ENCODE results near the gene PDXP. TPM values are rescaled to one million over a fixed set of nuclear protein-coding genes. Genes with fewer than 3 reads are reported as not detected.

The PDXP gene
- total and polyA plus RNA-seq, 9 of the 15 experiments (the other 6 are each of a cell fraction or from before 2014, with no cell fraction given) = 7.9 to 54.2 (median 38.8) TPM

DNA sequence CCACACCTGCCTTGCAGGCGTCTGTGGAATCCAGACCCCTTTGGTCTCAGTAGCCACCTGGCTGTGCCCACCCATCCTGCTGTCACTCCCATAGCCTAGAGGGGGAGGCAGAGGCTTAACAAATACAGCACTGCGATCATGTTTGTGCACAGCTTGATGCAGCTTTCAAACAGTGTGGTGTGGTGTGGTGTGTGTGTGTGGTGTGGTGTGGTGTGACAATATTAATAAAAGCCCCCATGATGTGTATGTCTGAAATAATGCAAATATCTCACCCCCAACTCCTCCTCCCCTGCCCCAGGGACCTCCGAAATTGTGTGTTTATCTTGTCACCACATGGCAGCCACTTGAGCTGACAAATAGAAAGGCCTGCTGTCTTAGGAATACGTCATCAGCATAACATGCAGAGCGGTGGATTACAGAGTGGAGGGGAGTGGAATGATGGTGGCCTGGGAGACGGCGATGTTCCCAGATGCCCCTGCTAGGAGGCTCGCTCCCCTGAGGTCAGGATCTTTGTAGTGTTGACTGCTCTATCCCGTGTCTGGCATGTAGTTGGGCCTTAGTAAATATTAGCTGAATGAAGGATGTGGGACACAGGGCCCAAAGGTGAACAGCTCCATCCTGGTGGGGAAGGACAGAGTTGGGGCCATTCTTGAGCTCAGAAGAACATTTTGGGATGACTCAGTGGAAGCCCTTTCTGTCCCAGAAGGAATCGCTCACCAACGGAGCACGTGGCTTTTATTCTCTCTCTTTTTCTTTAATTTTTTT lies 2.8 kb downstream of the PDXP start (continued):
- TF ChIP-seq CTCF (IDR thresholded peaks at IDR 0.05 in 2 of 3, conservative IDR thresholded peaks at IDR 0.05 in 1 of 3; ENCODE audit: insufficient read depth in 2 of 3, low read depth in 1 of 3, low read length in 3 of 3) (peak; percentile 51 to 65 (median 61)), POLR2B (IDR thresholded peaks at IDR 0.05; ENCODE audit: low read depth, partially characterized antibody) (no peak), ZC3H11A (IDR thresholded peaks at IDR 0.05; ENCODE audit: low read depth, low read length) (no peak), ZC3H4 (CRISPR knock-in tag; IDR thresholded peaks at IDR 0.05; ENCODE audit: borderline replicate concordance) (no peak), MBD2 (IDR thresholded peaks at IDR 0.05; ENCODE audit: borderline replicate concordance, low read depth) (no peak), ZNF384 (IDR thresholded peaks at IDR 0.05; ENCODE audit: low read depth, low read length) (peak; percentile 51; the same call in 1 of the 2 replicates), CBX3 (IDR thresholded peaks at IDR 0.05; ENCODE audit: borderline replicate concordance in 1 of 2, low read length in 2 of 2) (no peak), PURB (CRISPR knock-in tag; IDR thresholded peaks at IDR 0.05; ENCODE audit: low read depth) (no peak), ZFP30 (CRISPR knock-in tag; IDR thresholded peaks at IDR 0.05; ENCODE audit: borderline replicate concordance) (no peak), SMC3 (conservative IDR thresholded peaks at IDR 0.05; ENCODE audit: insufficient read depth, low read depth, low read length) (0 out of 2 replicates have a peak, but pooled peaks have one; percentile 7), STAT6 (CRISPR knock-in tag; IDR thresholded peaks at IDR 0.05) (no peak)
- TF ChIP-seq, protein P1, sequence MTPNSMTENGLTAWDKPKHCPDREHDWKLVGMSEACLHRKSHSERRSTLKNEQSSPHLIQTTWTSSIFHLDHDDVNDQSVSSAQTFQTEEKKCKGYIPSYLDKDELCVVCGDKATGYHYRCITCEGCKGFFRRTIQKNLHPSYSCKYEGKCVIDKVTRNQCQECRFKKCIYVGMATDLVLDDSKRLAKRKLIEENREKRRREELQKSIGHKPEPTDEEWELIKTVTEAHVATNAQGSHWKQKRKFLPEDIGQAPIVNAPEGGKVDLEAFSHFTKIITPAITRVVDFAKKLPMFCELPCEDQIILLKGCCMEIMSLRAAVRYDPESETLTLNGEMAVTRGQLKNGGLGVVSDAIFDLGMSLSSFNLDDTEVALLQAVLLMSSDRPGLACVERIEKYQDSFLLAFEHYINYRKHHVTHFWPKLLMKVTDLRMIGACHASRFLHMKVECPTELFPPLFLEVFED (CRISPR knock-in tag; conservative IDR thresholded peaks at IDR 0.05) = no peak
- TF ChIP-seq, protein P2, sequence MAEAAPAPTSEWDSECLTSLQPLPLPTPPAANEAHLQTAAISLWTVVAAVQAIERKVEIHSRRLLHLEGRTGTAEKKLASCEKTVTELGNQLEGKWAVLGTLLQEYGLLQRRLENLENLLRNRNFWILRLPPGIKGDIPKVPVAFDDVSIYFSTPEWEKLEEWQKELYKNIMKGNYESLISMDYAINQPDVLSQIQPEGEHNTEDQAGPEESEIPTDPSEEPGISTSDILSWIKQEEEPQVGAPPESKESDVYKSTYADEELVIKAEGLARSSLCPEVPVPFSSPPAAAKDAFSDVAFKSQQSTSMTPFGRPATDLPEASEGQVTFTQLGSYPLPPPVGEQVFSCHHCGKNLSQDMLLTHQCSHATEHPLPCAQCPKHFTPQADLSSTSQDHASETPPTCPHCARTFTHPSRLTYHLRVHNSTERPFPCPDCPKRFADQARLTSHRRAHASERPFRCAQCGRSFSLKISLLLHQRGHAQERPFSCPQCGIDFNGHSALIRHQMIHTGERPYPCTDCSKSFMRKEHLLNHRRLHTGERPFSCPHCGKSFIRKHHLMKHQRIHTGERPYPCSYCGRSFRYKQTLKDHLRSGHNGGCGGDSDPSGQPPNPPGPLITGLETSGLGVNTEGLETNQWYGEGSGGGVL (CRISPR knock-in tag; IDR thresholded peaks at IDR 0.05) = no peak
